Stimulated activated memory B cell treated with anti-CD40 and anti-IgM and Interleukin-4, amounts not matched to agents 10 μg/mL and 1 μg/mL and 100 μg/mL, for 72 hours (primary cell): Measurements from ENCODE around the gene CIAO2B.

Experiments
- ATAC-seq: fragments of 150-1000 bp; cut with Tn5 transposase; 2 replicates; pipeline ENCODE4 v1.10.0; 2021
- H3K27ac Mint-ChIP-seq: one replicate; pipeline ENCODE4 v1.8.0; 2022; ENCODE audit warnings: mild to moderate bottlenecking, mixed read lengths
- H3K27me3 Mint-ChIP-seq: one replicate; pipeline ENCODE4 v1.8.0; 2022; ENCODE audit warnings: mixed read lengths
- H3K36me3 Mint-ChIP-seq: one replicate; pipeline ENCODE4 v1.8.0; 2022; ENCODE audit warnings: mixed read lengths
- H3K4me1 Mint-ChIP-seq: one replicate; pipeline ENCODE4 v1.8.0; 2022; ENCODE audit warnings: mixed read lengths
- H3K4me3 Mint-ChIP-seq: one replicate; pipeline ENCODE4 v1.8.0; 2022; ENCODE audit warnings: mild to moderate bottlenecking, moderate library complexity, mixed read lengths
- H3K9me3 Mint-ChIP-seq: one replicate; pipeline ENCODE4 v1.8.0; 2022; ENCODE audit warnings: mixed read lengths

Gene CIAO2B

DNA sequence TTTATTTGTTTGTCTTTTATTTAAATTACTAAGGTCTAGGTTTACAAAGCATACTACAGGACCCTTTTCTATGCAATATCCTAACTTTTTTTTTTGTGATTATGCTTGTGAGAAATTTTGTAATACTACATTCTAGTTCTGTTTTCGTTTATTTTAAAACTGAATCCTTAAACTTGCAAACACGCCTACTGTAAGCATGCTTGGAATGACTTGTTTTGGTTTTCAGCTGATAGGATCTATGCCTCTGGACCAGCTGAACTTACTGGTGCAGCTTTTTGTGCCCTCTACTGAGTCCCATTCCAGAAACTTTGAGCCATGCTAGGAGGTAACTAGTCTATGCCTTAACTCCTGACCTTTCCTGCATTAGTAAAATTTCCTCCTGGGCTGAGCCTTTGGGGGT is 47.9 kb downstream of the CIAO2B start:
- peaks cover 39% of the 10 kb centered on the region for H3K36me3 Mint-ChIP-seq
- peaks cover 17% of the 10 kb centered on the region for H3K4me1 Mint-ChIP-seq
- H3K4me3 Mint-ChIP-seq, result no peak overlapping the region
- no peaks in the 10 kb centered on the region for H3K9me3 Mint-ChIP-seq
- ATAC-seq, result no peak
- H3K27me3 Mint-ChIP-seq, result no peaks in the 10 kb centered on the region
- H3K27ac Mint-ChIP-seq, result no peak overlapping the region

DNA sequence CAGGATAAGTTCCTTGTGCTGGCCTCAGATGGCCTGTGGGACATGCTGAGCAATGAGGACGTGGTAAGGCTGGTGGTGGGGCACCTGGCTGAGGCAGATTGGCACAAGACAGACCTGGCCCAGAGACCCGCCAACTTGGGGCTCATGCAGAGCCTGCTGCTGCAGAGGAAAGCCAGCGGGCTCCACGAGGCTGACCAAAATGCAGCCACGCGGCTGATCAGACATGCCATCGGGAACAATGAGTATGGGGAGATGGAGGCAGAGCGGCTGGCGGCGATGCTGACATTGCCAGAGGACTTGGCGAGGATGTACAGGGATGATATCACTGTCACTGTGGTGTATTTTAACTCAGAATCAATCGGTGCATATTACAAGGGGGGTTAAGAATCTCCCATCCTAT is 48.7 kb downstream of the CIAO2B start:
- Mint-ChIP-seq H3K4me1 (peaks cover 17% of the 10 kb centered on the region), H3K4me3 (no peak overlapping the region), H3K36me3 (peaks cover 37% of the 10 kb centered on the region), H3K27me3 (no peaks in the 10 kb centered on the region), H3K27ac (no peak overlapping the region), H3K9me3 (no peaks in the 10 kb centered on the region)
- ATAC-seq, result no peak

DNA sequence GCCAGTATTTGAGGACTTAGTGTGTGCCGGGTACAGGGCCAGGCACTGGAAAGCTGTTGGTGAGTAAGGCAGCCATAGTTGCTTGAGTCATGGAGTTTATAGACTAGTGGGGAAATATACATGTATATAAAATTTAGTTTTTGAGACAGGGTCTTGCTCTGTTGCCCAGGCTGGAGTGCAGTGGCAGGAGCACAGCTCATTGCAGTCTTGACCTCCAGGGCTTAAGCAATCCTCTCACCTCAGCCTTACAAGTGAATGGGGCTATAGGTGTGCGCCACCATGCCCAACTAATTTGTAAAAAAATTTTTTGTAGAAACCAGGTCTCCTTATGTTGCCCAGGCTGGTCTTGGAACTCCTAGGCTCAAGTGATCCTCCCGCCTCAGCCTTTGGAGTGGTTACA is 51.5 kb downstream of the CIAO2B start:
- ATAC-seq, result no peak
- H3K27me3 Mint-ChIP-seq, result no peaks in the 10 kb centered on the region
- no peak overlapping the region for H3K27ac Mint-ChIP-seq
- H3K4me1 Mint-ChIP-seq, result peaks cover 36% of the 10 kb centered on the region
- peaks cover 30% of the 10 kb centered on the region for H3K36me3 Mint-ChIP-seq
- no peaks in the 10 kb centered on the region for H3K9me3 Mint-ChIP-seq
- no peak overlapping the region for H3K4me3 Mint-ChIP-seq
